Testis (tissue), 2 donors: Measurements from ENCODE around the gene FAM20B.

Experiments
- POLR2A ChIP-seq: fragments of 450-650 bp; IDR thresholded peaks from one replicate; pipeline ENCODE4 v1.6.1; 2017; ENCODE audit warnings: antibody characterized with exemption, mild to moderate bottlenecking, moderate library complexity
- TF ChIP-seq, protein P1 (sequence below), 3 experiments: fragments of 450-650 bp in 2 of 3; fragments of 200-600 bp in 1 of 3; sonication (generic) in 1 of 3; IDR thresholded peaks; one replicate each; pipeline ENCODE4 v1.5.1; 2016 to 2019; ENCODE audit warnings: antibody characterized with exemption in 3 of 3, mild to moderate bottlenecking in 2 of 3, moderate library complexity in 1 of 3

DNA sequence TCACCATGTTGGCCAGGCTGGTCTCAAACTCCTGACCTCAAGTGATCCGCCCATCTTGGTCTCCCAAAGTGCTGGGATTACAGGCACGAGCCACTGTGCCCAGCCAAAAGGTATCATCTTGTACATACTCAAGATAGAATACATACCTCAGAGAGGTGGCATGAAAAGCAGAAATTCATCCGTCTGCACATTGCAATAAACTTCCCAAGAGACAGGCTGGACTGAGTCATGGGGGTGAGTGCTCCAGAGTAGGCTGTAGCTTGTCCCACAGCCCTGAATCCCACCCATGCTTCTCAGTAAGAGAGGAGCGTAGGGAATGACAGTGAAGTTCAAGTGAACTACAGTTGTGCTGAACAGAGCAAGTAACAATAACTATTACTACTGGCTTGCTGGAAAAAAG is 75.9 kb downstream of the FAM20B start:
- TF ChIP-seq, protein P1, sequence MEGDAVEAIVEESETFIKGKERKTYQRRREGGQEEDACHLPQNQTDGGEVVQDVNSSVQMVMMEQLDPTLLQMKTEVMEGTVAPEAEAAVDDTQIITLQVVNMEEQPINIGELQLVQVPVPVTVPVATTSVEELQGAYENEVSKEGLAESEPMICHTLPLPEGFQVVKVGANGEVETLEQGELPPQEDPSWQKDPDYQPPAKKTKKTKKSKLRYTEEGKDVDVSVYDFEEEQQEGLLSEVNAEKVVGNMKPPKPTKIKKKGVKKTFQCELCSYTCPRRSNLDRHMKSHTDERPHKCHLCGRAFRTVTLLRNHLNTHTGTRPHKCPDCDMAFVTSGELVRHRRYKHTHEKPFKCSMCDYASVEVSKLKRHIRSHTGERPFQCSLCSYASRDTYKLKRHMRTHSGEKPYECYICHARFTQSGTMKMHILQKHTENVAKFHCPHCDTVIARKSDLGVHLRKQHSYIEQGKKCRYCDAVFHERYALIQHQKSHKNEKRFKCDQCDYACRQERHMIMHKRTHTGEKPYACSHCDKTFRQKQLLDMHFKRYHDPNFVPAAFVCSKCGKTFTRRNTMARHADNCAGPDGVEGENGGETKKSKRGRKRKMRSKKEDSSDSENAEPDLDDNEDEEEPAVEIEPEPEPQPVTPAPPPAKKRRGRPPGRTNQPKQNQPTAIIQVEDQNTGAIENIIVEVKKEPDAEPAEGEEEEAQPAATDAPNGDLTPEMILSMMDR (IDR thresholded peaks at IDR 0.05), result no peak
- no peak for TF ChIP-seq POLR2A
